Measurements from ENCODE around the gene PHACTR1.

DNA sequence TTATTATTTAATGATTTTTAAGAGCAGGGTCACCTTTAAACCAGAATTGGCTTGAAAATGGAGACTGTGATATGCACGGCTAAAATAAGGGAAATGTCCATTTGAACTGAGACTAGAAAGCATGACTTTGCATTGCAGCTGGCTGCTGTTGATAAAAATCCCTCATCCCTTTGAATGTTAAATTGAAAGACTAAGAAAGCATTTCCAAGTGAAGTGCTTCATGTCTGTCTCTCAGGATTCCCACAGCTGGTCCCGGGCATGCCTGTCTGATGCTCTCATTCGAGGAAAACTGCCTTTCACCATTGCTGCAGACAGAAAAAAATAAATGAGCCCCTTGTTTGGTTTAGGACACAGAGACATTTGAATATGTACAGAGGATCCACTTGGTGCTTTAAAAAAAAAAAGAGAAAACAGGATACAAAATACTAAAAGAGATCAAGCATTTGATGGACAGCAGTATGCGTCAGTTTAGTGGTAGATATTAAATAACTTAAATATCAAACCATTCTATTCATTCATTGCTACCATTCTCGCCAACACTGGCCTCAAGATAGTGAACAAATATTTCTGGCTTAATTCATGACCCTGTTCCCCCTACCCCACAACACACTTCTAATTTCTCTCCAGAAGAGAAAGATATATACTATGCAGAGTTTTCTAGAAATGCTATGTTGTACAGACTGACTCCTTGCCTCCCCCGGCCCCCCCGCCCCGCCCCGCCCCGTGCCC is 556.8 kb downstream of the PHACTR1 start:
- TF ChIP-seq, protein P1, sequence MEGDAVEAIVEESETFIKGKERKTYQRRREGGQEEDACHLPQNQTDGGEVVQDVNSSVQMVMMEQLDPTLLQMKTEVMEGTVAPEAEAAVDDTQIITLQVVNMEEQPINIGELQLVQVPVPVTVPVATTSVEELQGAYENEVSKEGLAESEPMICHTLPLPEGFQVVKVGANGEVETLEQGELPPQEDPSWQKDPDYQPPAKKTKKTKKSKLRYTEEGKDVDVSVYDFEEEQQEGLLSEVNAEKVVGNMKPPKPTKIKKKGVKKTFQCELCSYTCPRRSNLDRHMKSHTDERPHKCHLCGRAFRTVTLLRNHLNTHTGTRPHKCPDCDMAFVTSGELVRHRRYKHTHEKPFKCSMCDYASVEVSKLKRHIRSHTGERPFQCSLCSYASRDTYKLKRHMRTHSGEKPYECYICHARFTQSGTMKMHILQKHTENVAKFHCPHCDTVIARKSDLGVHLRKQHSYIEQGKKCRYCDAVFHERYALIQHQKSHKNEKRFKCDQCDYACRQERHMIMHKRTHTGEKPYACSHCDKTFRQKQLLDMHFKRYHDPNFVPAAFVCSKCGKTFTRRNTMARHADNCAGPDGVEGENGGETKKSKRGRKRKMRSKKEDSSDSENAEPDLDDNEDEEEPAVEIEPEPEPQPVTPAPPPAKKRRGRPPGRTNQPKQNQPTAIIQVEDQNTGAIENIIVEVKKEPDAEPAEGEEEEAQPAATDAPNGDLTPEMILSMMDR (IDR thresholded peaks at IDR 0.05) = no peak
- TF ChIP-seq POLR2A (IDR thresholded peaks at IDR 0.05) = no peak
